ENCODE measurements around the gene NACAD. TPM values are rescaled to one million over a fixed set of nuclear protein-coding genes. Genes with fewer than 3 reads are reported as not detected.

The NACAD gene
- total and polyA plus RNA-seq, 2 of the 4 experiments (the other 2 are of a cell fraction) = 0.54 to 2.2 TPM

- H2BK5ac ChIP-seq (ENCODE audit: low read depth, low read length, poor library complexity, severe bottlenecking) = no peak overlapping the region
- H2AK9ac ChIP-seq (replicated peaks; ENCODE audit: low read depth, low read length, poor library complexity) = no peak overlapping the region
- no peak overlapping the region for H3K14ac ChIP-seq (replicated peaks; ENCODE audit: low read depth, low read length)
- ATAC-seq (ENCODE audit: low read depth) (no peak), DNase-seq (no peak)
- no peaks in the 10 kb centered on the region for H3K4me1 ChIP-seq (ENCODE audit: control insufficient read depth, insufficient read depth, low read length)
- WGBS, 2 experiments (ENCODE audit: extremely low coverage in 2 of 2, insufficient read length in 1 of 2) = 60% methylated on average over 1 of the region's 2 CpGs; no CpG with 5 or more reads in 1 of the 2 experiments
- H2BK120ac ChIP-seq (ENCODE audit: low read depth, low read length) = no peak overlapping the region
- no peak overlapping the region for H3K4ac ChIP-seq (ENCODE audit: low read depth, low read length)
- intact Hi-C loops (cut with micrococcal nuclease) (no loop called here), dilution Hi-C loops (cut with HindIII; ENCODE audit: low sequenced_read_pairs, unreplicated experiment) (no loop called here), in situ Hi-C loops (cut with MboI; ENCODE audit: low sequenced_read_pairs) (no loop called here)
- H3K27me3 ChIP-seq (ENCODE audit: control insufficient read depth, insufficient read depth, low read length) = no peaks in the 10 kb centered on the region
- ChIA-PET CTCF (no interaction called here), POLR2A (ENCODE audit: unreplicated experiment) (no interaction called here)
- no peak overlapping the region for H4K91ac ChIP-seq (ENCODE audit: insufficient read depth, low read depth, low read length)
- H3K79me1 ChIP-seq (ENCODE audit: low read depth in 1 of 2, low read length in 2 of 2) = peaks cover 23 to 58% of the 10 kb centered on the region in 2 experiments
- H3K23ac ChIP-seq (ENCODE audit: low read depth, low read length) = no peak overlapping the region
- no peak overlapping the region for H4K8ac ChIP-seq (ENCODE audit: low read depth in 2 of 2, low read length in 2 of 2)
- H3K9me3 ChIP-seq (ENCODE audit: control insufficient read depth, insufficient read depth, low read length) = no peaks in the 10 kb centered on the region
- no peak overlapping the region for H2BK15ac ChIP-seq (ENCODE audit: low read depth, low read length)
- H3K56ac ChIP-seq (ENCODE audit: extremely low read depth, insufficient read depth, low read length) = no peak overlapping the region
- H3K4me3 ChIP-seq (ENCODE audit: insufficient read depth, low read depth, low read length) = no peak overlapping the region
- no peak overlapping the region for H3K18ac ChIP-seq (ENCODE audit: low read depth, low read length)
- H3K36me3 ChIP-seq (ENCODE audit: control insufficient read depth, insufficient read depth, low read length) = peaks cover 11% of the 10 kb centered on the region
- H3K4me2 ChIP-seq (ENCODE audit: low read depth, low read length) = no peak overlapping the region
- H3K9me1 ChIP-seq (ENCODE audit: insufficient read depth, low read length) = peaks cover 6% of the 10 kb centered on the region; the same call in 1 of the 2 replicates
- TF ChIP-seq NFE2L2 (IDR thresholded peaks at IDR 0.05; ENCODE audit: low read depth, low read length) (no peak), RAD21 (IDR thresholded peaks at IDR 0.05; ENCODE audit: low read length) (no peak), MAFK (IDR thresholded peaks at IDR 0.05; ENCODE audit: low read depth, low read length) (no peak), POLR2A (IDR thresholded peaks at IDR 0.05; ENCODE audit: low read depth, low read length) (no peak)
- H2AK5ac ChIP-seq (ENCODE audit: low read depth, low read length) = no peak overlapping the region
- H3K27ac ChIP-seq (ENCODE audit: insufficient read depth, low read length) = no peak overlapping the region
- H3K9ac ChIP-seq (ENCODE audit: low read depth, low read length) = no peak overlapping the region
- H4K20me1 ChIP-seq (ENCODE audit: insufficient read depth, low read length) = peaks cover 16% of the 10 kb centered on the region; the same call in 1 of the 2 replicates
- no peak overlapping the region for H2AFZ ChIP-seq (replicated peaks; ENCODE audit: low read length, poor library complexity)
- H2BK20ac ChIP-seq (ENCODE audit: low read depth, low read length) = no peak overlapping the region
- H4K5ac ChIP-seq (ENCODE audit: low read depth, low read length) = no peak overlapping the region
- BruUV-seq (replicated peaks) = no TSS peak
These were observed 38.6 kb downstream of the NACAD start for GRCh38 chr7:45050198-45050597.
